ENCODE data around the gene RASAL2. TPM values are rescaled to one million over a fixed set of nuclear protein-coding genes. Genes with fewer than 3 reads are reported as not detected.

The RASAL2 gene
- total and polyA plus RNA-seq, 2 donors (not counting 1 experiment from before 2014, with no cell fraction given) = 0.12 TPM; not detected in 1

GRCh38 chr1:178490967-178491366 is 397.1 kb downstream of the RASAL2 start:
- H3K4me1 ChIP-seq (ENCODE audit: control insufficient read depth in 2 of 2, insufficient read depth in 2 of 2, low read length in 2 of 2) = peaks cover 13 to 17% of the 10 kb centered on the region in 2 donors
- H2AFZ ChIP-seq (ENCODE audit: insufficient read depth, low read depth, low read length, poor library complexity, severe bottlenecking) = no peak overlapping the region
- no peak for TF ChIP-seq EZH2 (IDR thresholded peaks at IDR 0.05; ENCODE audit: borderline replicate concordance, insufficient read depth, low read depth, low read length, poor library complexity, severe bottlenecking)
- TF ChIP-seq, protein P1, sequence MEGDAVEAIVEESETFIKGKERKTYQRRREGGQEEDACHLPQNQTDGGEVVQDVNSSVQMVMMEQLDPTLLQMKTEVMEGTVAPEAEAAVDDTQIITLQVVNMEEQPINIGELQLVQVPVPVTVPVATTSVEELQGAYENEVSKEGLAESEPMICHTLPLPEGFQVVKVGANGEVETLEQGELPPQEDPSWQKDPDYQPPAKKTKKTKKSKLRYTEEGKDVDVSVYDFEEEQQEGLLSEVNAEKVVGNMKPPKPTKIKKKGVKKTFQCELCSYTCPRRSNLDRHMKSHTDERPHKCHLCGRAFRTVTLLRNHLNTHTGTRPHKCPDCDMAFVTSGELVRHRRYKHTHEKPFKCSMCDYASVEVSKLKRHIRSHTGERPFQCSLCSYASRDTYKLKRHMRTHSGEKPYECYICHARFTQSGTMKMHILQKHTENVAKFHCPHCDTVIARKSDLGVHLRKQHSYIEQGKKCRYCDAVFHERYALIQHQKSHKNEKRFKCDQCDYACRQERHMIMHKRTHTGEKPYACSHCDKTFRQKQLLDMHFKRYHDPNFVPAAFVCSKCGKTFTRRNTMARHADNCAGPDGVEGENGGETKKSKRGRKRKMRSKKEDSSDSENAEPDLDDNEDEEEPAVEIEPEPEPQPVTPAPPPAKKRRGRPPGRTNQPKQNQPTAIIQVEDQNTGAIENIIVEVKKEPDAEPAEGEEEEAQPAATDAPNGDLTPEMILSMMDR (IDR thresholded peaks at IDR 0.05) = no peak
- no peak overlapping the region for H3K27ac ChIP-seq (ENCODE audit: low read length in 2 of 2)
- Mint-ChIP-seq H3K9me3 (ENCODE audit: insufficient read depth) (no peaks in the 10 kb centered on the region), H3K27me3 (peaks cover 8% of the 10 kb centered on the region), H3K4me3 (no peak overlapping the region), H3K27ac (no peak overlapping the region), H3K4me1 (peaks cover 14% of the 10 kb centered on the region)
- no peaks in the 10 kb centered on the region for H4K20me1 ChIP-seq (ENCODE audit: control insufficient read depth, insufficient read depth, low read length, poor library complexity, severe bottlenecking)
- DNase-seq = no peak
- H3K27me3 ChIP-seq (replicated peaks in 1 of 4; ENCODE audit: control extremely low read depth in 1 of 4, control insufficient read depth in 3 of 4, insufficient read depth in 4 of 4, low read length in 3 of 4) = no peaks in the 10 kb centered on the region
- WGBS (ENCODE audit: insufficient coverage) = 96% methylated on average over 9 of the region's 9 CpGs
- no peak overlapping the region for H3K9ac ChIP-seq (ENCODE audit: low read length)
- intact Hi-C loops (cut with micrococcal nuclease) = no loop called here
- H3K36me3 ChIP-seq (replicated peaks in 1 of 2; ENCODE audit: control extremely low read depth in 1 of 2, control insufficient read depth in 1 of 2, extremely low read depth in 1 of 2, insufficient read depth in 2 of 2, low read length in 1 of 2) = no peaks in the 10 kb centered on the region
- CTCF ChIA-PET = no interaction called here
- peaks cover 0 to 6% (median 0%) of the 10 kb centered on the region in 3 donors for H3K9me3 ChIP-seq (ENCODE audit: control extremely low read depth in 1 of 3, control insufficient read depth in 2 of 3, insufficient read depth in 1 of 3, low read length in 2 of 3)
- H3K79me2 ChIP-seq (ENCODE audit: control insufficient read depth, insufficient read depth, low read length) = no peaks in the 10 kb centered on the region
- H3K4me3 ChIP-seq (ENCODE audit: control extremely low read depth in 1 of 5, extremely low read depth in 1 of 5, insufficient read depth in 1 of 5, low read depth in 2 of 5, low read length in 4 of 5) = no peak overlapping the region
- no peak for ATAC-seq (ENCODE audit: low read depth)
- POLR2A ChIA-PET = no interaction called here
- H3K4me2 ChIP-seq (replicated peaks; ENCODE audit: low read depth, low read length, poor library complexity, severe bottlenecking) = no peak overlapping the region

DNA sequence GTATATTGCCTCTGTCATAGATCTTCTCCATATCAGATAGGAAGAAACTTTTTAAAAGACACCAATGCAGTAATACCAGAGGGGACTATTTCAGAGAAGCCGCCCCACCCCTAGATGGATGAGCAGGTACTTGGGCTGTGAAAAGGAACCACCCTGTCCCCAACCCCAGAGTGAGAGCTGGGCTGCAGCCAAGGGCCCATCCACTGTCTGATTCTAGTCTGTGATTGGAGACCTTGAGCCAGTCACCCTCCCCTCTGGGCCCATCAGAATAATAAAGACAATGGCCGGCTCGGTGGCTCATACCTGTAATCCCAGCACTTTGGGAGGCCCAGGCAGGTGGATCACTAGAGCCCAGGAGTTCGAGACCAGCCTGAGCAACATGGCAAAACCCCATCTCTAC is 397.8 kb downstream of the RASAL2 start:
- Histone ChIP-seq H3K4me2 (replicated peaks; ENCODE audit: low read depth, low read length, poor library complexity, severe bottlenecking) (no peak overlapping the region), H3K27me3 (replicated peaks in 1 of 4; ENCODE audit: control extremely low read depth in 1 of 4, control insufficient read depth in 3 of 4, insufficient read depth in 4 of 4, low read length in 3 of 4) (no peaks in the 10 kb centered on the region), H3K9me3 (ENCODE audit: control extremely low read depth in 1 of 3, control insufficient read depth in 2 of 3, insufficient read depth in 1 of 3, low read length in 2 of 3) (no peaks in the 10 kb centered on the region), H3K4me3 (ENCODE audit: control extremely low read depth in 1 of 5, extremely low read depth in 1 of 5, insufficient read depth in 1 of 5, low read depth in 2 of 5, low read length in 4 of 5) (no peak overlapping the region), H3K79me2 (ENCODE audit: control insufficient read depth, insufficient read depth, low read length) (no peaks in the 10 kb centered on the region), H3K4me1 (ENCODE audit: control insufficient read depth in 2 of 2, insufficient read depth in 2 of 2, low read length in 2 of 2) (peaks cover 7 to 10% of the 10 kb centered on the region in 2 donors), H2AFZ (ENCODE audit: insufficient read depth, low read depth, low read length, poor library complexity, severe bottlenecking) (no peak overlapping the region), H3K9ac (ENCODE audit: low read length) (no peak overlapping the region), H3K27ac (ENCODE audit: low read length in 2 of 2) (no peak overlapping the region), H3K36me3 (replicated peaks in 1 of 2; ENCODE audit: control extremely low read depth in 1 of 2, control insufficient read depth in 1 of 2, extremely low read depth in 1 of 2, insufficient read depth in 2 of 2, low read length in 1 of 2) (no peaks in the 10 kb centered on the region), H4K20me1 (ENCODE audit: control insufficient read depth, insufficient read depth, low read length, poor library complexity, severe bottlenecking) (no peaks in the 10 kb centered on the region)
- ATAC-seq (ENCODE audit: low read depth) (no peak), DNase-seq (no peak)
- no peaks in the 10 kb centered on the region for H3K9me3 Mint-ChIP-seq (ENCODE audit: insufficient read depth)
- intact Hi-C loops (cut with micrococcal nuclease) = no loop called here
- H3K4me1 Mint-ChIP-seq = peaks cover 9% of the 10 kb centered on the region
- CTCF ChIA-PET = no interaction called here
- POLR2A ChIA-PET = no interaction called here
- H3K27ac Mint-ChIP-seq = no peak overlapping the region
- TF ChIP-seq EZH2 (IDR thresholded peaks at IDR 0.05; ENCODE audit: borderline replicate concordance, insufficient read depth, low read depth, low read length, poor library complexity, severe bottlenecking) = no peak
- TF ChIP-seq, protein P1 (IDR thresholded peaks at IDR 0.05) = no peak
- H3K4me3 Mint-ChIP-seq = no peak overlapping the region
- WGBS (ENCODE audit: insufficient coverage) = 100% methylated on average over 2 of the region's 4 CpGs
- peaks cover 8% of the 10 kb centered on the region for H3K27me3 Mint-ChIP-seq
